Smooth muscle cell of the brain vasculature (primary cell): ENCODE data around the gene ORC1.

Experiments
- DNase-seq: peaks from one replicate; pipeline ENCODE4 v3.0.0-alpha.2; 2012; ENCODE audit warnings: low read depth, low spot score

The ORC1 gene

DNA sequence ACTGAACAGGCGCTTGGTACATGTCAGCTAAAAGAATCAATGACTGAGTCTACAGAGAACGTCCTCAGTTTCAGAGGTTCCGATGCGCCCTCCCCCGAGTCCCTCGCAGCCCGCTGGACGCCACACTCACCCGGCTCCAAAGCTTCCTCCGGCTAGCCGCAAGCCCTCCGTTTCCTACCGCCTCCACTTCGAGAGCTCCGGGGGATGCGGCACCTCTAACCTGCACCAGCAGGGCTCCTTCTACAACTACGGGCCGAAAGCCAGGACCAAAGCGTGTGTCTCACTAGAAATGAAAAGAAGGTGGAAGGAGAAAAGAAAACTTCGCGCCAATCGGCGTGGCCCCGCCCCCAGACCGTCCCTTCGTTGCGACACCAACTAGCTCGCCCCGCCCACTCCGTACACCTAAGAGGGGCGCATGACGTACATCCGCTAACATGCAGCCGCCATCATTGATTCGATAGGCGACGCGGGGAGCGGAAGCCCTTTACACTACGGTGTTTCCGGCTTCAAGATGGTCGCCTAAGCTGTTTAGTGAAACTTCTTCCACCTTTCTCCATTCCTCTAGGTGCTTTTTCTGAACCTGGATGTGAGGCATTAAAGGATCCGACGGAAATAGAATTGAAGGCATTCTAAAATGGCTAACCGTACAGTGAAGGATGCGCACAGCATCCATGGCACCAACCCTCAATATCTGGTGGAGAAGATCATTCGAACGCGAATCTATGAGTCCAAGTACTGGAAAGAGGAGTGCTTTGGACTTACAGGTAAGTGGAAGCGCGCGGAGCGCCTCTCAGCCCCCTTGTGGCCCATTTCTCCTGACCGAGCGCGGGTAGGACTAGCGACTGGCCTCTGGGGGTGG is at the start of gene ORC1, which contains the start of gene PRPF38A:
Gene ORC1, minus strand, starts transcription at position 308 of the 859 bp plus-strand sequence. CDS start 2,200 bp downstream, outside the sequence.
Gene PRPF38A, plus strand, starts transcription at position 487 of the 859 bp plus-strand sequence. Its CDS starts 148 bp downstream, at position 635.
- peak; percentile 95 for DNase-seq

- DNase-seq, result no peak
Observed at GRCh38 chr1:52444463-52444862, 40.2 kb upstream of the ORC1 start.

- no peak for DNase-seq
Observed at GRCh38 chr1:52439976-52440375, 35.8 kb upstream of the ORC1 start.

GRCh38 chr1:52436817-52437216 is 32.6 kb upstream of the ORC1 start:
- DNase-seq, result no peak

DNA sequence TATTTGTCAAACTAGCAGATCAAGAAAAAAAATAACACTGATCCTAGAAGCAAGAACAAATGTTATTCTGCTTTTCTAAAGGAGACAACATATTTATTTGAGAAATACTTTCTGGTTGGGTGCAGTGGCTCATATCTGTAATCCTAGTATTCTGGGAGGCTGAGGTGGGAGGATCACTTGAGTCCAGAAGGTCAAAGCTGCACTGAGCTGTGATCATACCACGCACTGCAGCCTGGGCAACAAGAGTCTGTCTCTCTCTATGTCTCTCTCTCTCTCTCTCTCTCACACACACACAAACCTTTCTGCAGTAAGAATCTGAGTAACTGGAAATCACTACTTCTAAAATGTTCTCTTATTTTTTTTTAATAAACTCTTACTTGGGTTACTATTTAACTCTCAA is 31.4 kb upstream of the ORC1 start:
- DNase-seq, result no peak

DNA sequence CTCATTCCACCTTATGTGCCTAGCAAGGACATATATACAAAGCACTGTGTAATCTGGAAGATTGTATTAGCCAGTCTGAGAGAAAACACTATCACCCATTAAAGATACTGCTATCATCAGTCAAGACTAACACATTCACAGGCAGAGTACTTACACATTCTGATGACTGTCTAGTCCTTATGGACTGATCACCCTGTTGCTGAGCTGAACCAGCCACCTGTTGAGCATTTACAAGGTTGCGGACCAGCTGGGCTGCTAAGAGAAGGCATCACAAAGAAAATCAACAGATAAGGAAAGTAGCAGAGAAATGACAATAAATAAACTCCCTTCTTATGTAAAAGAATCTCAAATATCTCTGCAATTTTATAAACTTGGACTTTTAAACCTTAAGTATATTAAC is 31.0 kb upstream of the ORC1 start:
- DNase-seq, result no peak

DNA sequence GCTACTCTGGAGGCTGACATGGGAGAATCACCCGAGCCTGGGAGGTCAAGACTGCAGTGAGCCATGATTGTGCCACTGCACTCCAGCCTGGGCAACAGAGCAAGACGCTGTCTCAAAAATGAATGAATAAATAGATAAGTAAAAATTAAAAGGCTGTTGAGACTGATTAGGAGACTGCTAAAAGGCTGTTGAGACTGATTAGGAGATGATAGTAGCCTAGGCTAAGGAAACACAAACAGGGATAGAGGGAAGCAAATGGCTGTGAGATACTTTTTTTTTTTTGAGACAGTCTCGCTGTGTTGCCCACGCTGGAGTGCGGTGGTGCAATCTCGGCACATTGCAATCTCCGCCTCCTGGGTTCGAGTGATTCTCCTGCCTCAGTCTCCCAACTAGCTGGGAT is 28.6 kb upstream of the ORC1 start:
- DNase-seq, result no peak

DNA sequence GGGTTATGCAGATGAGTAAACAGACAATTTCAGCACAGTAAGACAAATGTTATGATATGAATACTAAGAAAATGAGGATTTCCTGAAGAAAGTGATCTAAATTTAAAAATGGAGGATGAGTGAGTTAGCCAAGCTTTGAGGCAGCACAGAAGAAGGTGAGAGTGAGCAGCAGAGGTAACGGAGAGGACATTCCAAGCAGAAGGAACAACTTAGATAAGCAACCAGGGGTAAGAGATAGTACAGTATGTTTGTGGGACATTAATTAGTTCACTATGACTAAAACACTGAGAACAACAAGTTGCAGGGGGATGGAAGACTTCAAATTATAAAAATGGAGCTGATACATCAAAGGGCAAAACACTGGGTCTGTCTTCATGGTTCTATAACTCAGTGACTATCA is 22.9 kb upstream of the ORC1 start:
- DNase-seq, result no peak

DNA sequence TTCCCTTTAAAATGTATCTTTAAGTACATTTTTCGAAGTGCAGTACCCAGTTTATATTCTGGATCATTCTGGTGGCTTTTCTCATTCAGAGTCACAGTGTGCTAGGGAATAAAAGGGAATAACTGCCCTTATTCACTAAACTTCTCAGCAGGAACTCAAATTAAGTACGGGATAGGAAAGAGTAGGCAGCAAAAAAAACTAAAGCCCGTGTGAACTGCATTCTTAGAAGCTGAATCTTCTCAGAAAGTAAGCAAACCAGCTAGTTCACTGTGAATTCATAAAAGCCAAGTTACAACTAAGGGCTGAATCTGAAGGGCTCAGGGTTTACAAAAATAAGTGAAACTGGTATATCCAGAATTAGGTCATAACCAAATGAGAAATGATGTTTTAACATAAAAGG is 22.1 kb upstream of the ORC1 start:
- DNase-seq, result peak; percentile 13

GRCh38 chr1:52424813-52425212 is 20.6 kb upstream of the ORC1 start:
- no peak for DNase-seq

GRCh38 chr1:52424231-52424636 is 20.0 kb upstream of the ORC1 start:
- DNase-seq, result no peak

DNA sequence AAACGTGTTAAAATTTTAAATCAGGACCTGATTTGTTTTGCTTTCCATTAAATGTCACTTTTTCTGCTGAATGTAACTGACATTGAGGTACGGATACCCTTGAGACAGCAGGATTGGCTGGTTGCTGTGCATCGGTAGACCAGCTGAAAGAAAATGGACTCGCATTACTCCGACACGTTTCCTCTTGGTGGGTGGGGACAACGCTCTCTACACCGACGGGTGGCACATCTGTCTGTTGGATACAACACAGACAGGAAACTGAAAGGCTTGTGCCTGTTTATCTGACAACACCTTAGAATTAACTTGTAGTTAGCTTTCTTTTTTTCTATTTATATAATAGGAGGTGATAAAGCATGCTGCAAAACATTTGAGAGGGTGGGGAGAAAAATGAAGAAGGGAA is 19.5 kb upstream of the ORC1 start:
- no peak for DNase-seq

GRCh38 chr1:52423055-52423454 is 18.8 kb upstream of the ORC1 start:
- DNase-seq, result no peak

DNA sequence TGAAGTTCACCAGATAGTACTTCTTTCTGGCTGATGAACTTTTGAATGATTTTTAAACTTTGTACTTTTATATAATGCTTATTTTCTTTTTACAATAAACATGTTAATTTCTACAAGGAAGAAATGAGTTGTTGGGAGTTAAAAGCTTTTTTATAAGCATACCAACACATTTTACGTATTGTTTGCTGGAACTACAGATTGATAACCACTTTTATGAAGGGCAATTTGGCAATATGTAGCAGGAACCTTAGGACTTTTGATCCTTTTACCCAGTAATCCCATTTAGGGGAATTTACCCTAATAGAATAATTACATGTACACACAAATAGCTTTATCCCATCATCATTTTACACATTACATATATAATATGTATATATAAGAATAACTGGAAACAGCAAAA is 16.5 kb upstream of the ORC1 start:
- DNase-seq, result no peak

DNA sequence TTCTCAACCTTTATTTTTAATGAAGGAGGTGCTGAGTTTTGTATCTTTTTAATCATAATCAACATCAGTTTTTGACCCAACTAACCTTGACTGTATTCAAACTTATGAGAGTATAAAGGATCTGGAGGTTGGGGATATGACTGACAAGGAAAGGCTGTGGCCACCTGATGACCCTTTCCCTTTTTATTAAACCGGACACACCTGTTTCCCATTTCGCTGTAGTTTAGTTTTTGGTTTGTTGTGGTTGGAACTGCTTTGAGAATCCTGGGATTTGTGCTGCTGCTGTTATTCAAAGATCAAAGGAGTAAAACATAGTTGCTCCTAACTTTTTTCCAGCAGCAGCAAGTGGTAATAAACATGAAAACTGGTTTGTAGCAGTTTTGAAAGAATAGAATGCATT is 12.6 kb upstream of the ORC1 start:
- no peak for DNase-seq

DNA sequence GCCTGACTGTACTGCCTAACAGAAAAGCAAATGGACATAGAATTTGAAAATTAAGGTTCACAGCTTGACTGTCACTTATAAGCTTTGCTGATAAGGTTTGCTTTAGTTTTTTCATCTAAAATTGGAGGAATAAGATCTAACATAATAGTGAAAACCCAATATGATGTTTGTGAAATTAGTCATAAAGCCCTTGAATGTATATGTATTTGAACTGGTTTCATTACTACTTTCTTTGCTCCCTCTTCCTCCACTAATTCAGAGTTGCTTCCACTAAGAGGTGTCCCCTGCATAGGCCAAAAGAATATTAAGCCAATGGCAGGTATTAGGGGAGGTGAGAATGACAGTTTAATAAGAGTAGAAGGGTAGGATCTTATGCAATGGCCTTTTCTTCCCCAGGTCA is 10.7 kb upstream of the ORC1 start:
- no peak for DNase-seq

DNA sequence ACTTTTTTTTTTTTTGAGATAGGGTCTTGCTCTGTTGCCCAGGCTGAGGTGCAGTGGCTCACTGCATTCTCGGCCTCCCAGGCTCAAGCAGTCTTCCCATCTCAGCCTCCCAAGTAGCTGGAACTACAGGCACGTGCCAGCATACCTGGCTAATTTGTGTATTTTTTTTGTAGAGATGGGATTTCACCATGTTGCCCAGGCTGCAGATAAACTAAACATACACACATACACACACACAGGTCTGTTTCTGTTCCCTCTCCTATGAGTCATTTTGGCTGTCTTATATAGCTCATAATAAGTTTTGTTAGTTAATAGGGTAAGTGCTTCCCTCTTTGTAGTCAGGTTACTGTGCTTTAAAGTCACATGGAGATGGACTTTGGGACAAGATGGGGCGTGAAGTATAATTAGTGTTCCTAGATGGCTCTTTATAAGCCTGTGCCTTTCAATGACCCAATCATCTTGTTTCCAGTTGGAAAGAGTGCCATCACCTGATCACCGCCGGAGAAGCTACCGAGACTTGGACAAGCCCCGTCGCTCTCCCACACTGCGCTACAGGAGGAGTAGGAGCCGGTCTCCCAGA is 9.3 kb upstream of the ORC1 start:
- DNase-seq, result no peak

DNA sequence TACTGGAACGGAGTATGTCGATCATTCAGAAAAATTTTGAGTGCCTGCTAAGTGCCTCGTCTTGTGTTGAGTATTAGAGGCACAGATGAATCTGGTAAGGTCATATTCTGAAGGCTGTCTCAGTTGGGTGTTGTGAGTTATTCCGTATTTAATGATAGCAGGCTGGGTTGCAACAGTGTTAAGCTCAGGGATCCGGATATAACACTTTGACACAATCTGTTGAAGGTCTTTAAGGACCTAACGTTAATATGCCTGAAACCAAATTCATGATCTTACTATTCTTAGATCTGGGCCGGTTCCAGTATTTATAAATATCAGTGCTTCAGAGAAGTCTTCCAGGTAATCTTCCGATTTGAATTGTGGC is 734 bp upstream of the ORC1 start:
- DNase-seq, result no peak

GRCh38 chr1:52403566-52404115 is 582 bp downstream of the ORC1 start:
- peak; percentile 15 for DNase-seq

DNA sequence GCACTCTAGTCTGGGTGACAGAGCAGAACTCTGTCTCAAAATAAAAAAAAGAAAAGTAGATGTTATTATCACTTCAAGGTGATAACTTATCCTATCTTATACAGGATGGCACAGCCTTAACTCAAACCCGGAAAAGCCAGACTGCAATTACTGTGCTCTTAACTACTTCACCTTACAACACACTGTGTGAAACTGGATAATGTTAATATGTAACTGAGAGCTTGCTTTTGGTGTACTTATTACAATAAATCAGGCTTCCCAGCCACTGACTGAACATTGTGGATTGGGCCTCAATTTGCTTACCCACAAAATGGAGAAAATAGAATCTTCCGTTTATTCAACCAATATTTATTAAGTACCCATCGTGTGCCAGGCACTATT is 1.4 kb downstream of the ORC1 start:
- no peak for DNase-seq

DNA sequence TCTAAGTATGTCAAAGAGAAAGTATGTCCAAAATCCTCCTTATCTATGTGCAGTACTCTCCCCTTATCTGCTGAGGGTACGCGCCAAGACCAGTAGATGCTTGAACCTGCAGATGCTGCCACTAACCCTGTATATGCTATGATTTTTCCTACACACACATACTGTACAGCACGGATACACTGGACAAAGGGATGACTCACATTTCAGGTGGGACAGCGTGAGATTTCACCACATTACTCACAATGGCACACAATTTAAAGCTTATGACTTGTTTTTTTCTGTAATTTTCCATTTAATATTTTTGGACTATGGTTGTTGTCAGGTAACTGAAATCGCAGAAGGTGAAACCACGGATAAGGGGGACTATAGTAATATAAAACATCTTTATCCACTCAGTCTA is 4.1 kb downstream of the ORC1 start:
- DNase-seq, result no peak

GRCh38 chr1:52399629-52400028 is 4.6 kb downstream of the ORC1 start:
- DNase-seq, result no peak

GRCh38 chr1:52393174-52393573 is 11.0 kb downstream of the ORC1 start:
- DNase-seq, result no peak
